ENCODE measurements around the gene SLC26A6. TPM values are rescaled to one million over a fixed set of nuclear protein-coding genes. Genes with fewer than 3 reads are reported as not detected.

SLC26A6 gene
- total and polyA plus RNA-seq, 2 of the 13 experiments (the other 11 are each of a cell fraction or from before 2014, with no cell fraction given), result 40.7 to 184 TPM

- TF ChIP-seq TFAP4 (IDR thresholded peaks at IDR 0.05; ENCODE audit: borderline replicate concordance, low read depth), result peak; percentile 76
- TF ChIP-seq, protein P1, sequence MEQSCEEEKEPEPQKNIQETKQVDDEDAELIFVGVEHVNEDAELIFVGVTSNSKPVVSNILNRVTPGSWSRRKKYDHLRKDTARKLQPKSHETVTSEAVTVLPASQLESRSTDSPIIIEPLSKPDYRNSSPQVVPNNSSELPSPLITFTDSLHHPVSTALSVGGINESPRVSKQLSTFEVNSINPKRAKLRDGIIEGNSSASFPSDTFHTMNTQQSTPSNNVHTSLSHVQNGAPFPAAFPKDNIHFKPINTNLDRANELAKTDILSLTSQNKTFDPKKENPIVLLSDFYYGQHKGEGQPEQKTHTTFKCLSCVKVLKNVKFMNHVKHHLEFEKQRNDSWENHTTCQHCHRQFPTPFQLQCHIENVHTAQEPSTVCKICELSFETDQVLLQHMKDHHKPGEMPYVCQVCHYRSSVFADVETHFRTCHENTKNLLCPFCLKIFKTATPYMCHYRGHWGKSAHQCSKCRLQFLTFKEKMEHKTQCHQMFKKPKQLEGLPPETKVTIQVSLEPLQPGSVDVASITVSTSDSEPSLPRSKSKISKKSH (CRISPR knock-in tag; IDR thresholded peaks at IDR 0.05; ENCODE audit: borderline replicate concordance), result no peak; the same call in 1 of the 2 replicates
- TF ChIP-seq MIXL1 (CRISPR knock-in tag; IDR thresholded peaks at IDR 0.05), result peak; percentile 59; the same call in 1 of the 2 replicates
- TF ChIP-seq ZNF256 (CRISPR knock-in tag; conservative IDR thresholded peaks at IDR 0.05), result no peak
- TF ChIP-seq, protein P2, sequence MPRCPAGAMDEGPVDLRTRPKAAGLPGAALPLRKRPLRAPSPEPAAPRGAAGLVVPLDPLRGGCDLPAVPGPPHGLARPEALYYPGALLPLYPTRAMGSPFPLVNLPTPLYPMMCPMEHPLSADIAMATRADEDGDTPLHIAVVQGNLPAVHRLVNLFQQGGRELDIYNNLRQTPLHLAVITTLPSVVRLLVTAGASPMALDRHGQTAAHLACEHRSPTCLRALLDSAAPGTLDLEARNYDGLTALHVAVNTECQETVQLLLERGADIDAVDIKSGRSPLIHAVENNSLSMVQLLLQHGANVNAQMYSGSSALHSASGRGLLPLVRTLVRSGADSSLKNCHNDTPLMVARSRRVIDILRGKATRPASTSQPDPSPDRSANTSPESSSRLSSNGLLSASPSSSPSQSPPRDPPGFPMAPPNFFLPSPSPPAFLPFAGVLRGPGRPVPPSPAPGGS (CRISPR knock-in tag; IDR thresholded peaks at IDR 0.05), result 0 out of 2 replicates have a peak, but pooled peaks have one; percentile 15
- no peak for TF ChIP-seq PLRG1 (conservative IDR thresholded peaks at IDR 0.05)
- TF ChIP-seq ZNF841 (CRISPR knock-in tag; IDR thresholded peaks at IDR 0.05; ENCODE audit: borderline replicate concordance), result no peak
- no peak for TF ChIP-seq ZSCAN31 (CRISPR knock-in tag; IDR thresholded peaks at IDR 0.05; ENCODE audit: low read depth)
- TF ChIP-seq NFIC (IDR thresholded peaks at IDR 0.05; ENCODE audit: low read length), result no peak; the same call in 1 of the 2 replicates
- peak; percentile 70 for TF ChIP-seq ZNF205 (CRISPR knock-in tag; IDR thresholded peaks at IDR 0.05)
- TF ChIP-seq, protein P3, sequence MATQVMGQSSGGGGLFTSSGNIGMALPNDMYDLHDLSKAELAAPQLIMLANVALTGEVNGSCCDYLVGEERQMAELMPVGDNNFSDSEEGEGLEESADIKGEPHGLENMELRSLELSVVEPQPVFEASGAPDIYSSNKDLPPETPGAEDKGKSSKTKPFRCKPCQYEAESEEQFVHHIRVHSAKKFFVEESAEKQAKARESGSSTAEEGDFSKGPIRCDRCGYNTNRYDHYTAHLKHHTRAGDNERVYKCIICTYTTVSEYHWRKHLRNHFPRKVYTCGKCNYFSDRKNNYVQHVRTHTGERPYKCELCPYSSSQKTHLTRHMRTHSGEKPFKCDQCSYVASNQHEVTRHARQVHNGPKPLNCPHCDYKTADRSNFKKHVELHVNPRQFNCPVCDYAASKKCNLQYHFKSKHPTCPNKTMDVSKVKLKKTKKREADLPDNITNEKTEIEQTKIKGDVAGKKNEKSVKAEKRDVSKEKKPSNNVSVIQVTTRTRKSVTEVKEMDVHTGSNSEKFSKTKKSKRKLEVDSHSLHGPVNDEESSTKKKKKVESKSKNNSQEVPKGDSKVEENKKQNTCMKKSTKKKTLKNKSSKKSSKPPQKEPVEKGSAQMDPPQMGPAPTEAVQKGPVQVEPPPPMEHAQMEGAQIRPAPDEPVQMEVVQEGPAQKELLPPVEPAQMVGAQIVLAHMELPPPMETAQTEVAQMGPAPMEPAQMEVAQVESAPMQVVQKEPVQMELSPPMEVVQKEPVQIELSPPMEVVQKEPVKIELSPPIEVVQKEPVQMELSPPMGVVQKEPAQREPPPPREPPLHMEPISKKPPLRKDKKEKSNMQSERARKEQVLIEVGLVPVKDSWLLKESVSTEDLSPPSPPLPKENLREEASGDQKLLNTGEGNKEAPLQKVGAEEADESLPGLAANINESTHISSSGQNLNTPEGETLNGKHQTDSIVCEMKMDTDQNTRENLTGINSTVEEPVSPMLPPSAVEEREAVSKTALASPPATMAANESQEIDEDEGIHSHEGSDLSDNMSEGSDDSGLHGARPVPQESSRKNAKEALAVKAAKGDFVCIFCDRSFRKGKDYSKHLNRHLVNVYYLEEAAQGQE (IDR thresholded peaks at IDR 0.05; ENCODE audit: borderline replicate concordance in 1 of 2, low read depth in 1 of 2, low read length in 2 of 2), result peak in 1 of 2 experiments; percentile 37; a peak in 1 of 4 replicates
- no peak for TF ChIP-seq ATF7 (IDR thresholded peaks at IDR 0.05)
- no peak for TF ChIP-seq ATF7 (CRISPR knock-in tag; IDR thresholded peaks at IDR 0.05)
- peak; percentile 95 for TF ChIP-seq TFE3 (CRISPR knock-in tag; IDR thresholded peaks at IDR 0.05)
- peak; percentile 93 for TF ChIP-seq MED1 (CRISPR knock-in tag; IDR thresholded peaks at IDR 0.05)
- TF ChIP-seq, protein P4, sequence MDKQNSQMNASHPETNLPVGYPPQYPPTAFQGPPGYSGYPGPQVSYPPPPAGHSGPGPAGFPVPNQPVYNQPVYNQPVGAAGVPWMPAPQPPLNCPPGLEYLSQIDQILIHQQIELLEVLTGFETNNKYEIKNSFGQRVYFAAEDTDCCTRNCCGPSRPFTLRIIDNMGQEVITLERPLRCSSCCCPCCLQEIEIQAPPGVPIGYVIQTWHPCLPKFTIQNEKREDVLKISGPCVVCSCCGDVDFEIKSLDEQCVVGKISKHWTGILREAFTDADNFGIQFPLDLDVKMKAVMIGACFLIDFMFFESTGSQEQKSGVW (CRISPR knock-in tag; IDR thresholded peaks at IDR 0.05; ENCODE audit: borderline replicate concordance), result no peak
- TF ChIP-seq FOXM1 (CRISPR knock-in tag; IDR thresholded peaks at IDR 0.05), result no peak
- peak; percentile 19; the same call in 1 of the 2 replicates for TF ChIP-seq KDM3A (CRISPR knock-in tag; IDR thresholded peaks at IDR 0.05; ENCODE audit: low read depth)
Measured at GRCh38 chr3:48623851-48624547, 11.3 kb downstream of the SLC26A6 start (continued).

Measured in HepG2 (cell line).